Breast epithelium (tissue), 4 donors: Measurements from ENCODE around the gene CYSLTR1. TPM values are rescaled to one million over a fixed set of nuclear protein-coding genes. Genes with fewer than 3 reads are reported as not detected.
"Not testable (repeated sequence)": the region's sequence is repeated elsewhere in the genome, so short reads cannot be mapped to it uniquely, and the experiment has no call there.

Source experiments
- DNase-seq, 2 donors: peaks; one replicate each; pipeline ENCODE4 v3.0.0-alpha.2; 2019; ENCODE audit warnings: low spot score in 2 of 2
- H3K27ac ChIP-seq, 2 donors: fragments of 200-600 bp; sonication (generic) in 1 of 2; one replicate each; pipeline ENCODE4 v1.5.1; 2016 to 2019; ENCODE audit warnings: mild to moderate bottlenecking in 1 of 2
- H3K27me3 ChIP-seq, 2 donors: fragments of 200-600 bp; sonication (generic) in 1 of 2; one replicate each; pipeline versions ENCODE4 v1.5.1 to v1.6.0; 2017 to 2019; ENCODE audit warnings: control low read depth in 1 of 2, mild to moderate bottlenecking in 1 of 2
- H3K36me3 ChIP-seq: fragments of 200-600 bp; one replicate; pipeline ENCODE4 v1.5.1; 2019
- H3K4me1 ChIP-seq, 2 donors: fragments of 200-600 bp; sonication (generic); one replicate each; pipeline ENCODE4 v1.5.1; 2016 to 2019; ENCODE audit warnings: control low read depth in 1 of 2
- H3K4me3 ChIP-seq, 3 donors: fragments of 200-600 bp; sonication (generic); 1 replicate in 2 of 3; 2 replicates in 1 of 3; pipeline ENCODE4 v1.5.1; 2016 to 2019; ENCODE audit warnings: mild to moderate bottlenecking in 3 of 3, moderate library complexity in 2 of 3
- H3K9me3 ChIP-seq, 2 donors: fragments of 200-600 bp; sonication (generic) in 1 of 2; one replicate each; pipeline ENCODE4 v1.5.1; 2016 to 2019; ENCODE audit warnings: control low read depth in 1 of 2
- CTCF ChIP-seq, 3 donors: fragments of 450-650 bp; IDR thresholded peaks; one replicate each; pipeline ENCODE4 v1.5.1; 2016 to 2017; ENCODE audit warnings: antibody characterized with exemption in 3 of 3, mild to moderate bottlenecking in 3 of 3, moderate library complexity in 3 of 3
- POLR2A ChIP-seq: fragments of 450-650 bp; IDR thresholded peaks from one replicate; pipeline ENCODE4 v1.6.1; 2016; ENCODE audit warnings: antibody characterized with exemption, mild to moderate bottlenecking, moderate library complexity
- POLR2AphosphoS5 ChIP-seq, 3 donors: sonication (generic); formaldehyde crosslinking; IDR thresholded peaks; one replicate each; pipeline ENCODE4 v1.6.1; 2017; ENCODE audit warnings: antibody characterized with exemption in 3 of 3
- intact Hi-C: fragments of 100-400 bp; cut with DNase I; formaldehyde crosslinking; loops from one replicate; pipeline ENCODE4 v1.15.1; 2023; ENCODE audit warnings: low total_unique reads
- total RNA-seq, 3 donors: library from RNA; depleted of rRNA; stranded (reverse); fragments of >200 nt; gene quantifications; one replicate each; pipeline ENCODE4 v1.1.0, GENCODE V29; 2016

CYSLTR1 gene
- total RNA-seq, 3 donors from 2014 or later = 2.8 to 4.5 (median 3.6) TPM

- no peak overlapping the region for H3K27ac ChIP-seq
- no peak for TF ChIP-seq POLR2A
- no peak for TF ChIP-seq CTCF (IDR thresholded peaks at IDR 0.05)
- no peak for TF ChIP-seq POLR2AphosphoS5 (IDR thresholded peaks at IDR 0.05)
- H3K4me3 ChIP-seq = no peak overlapping the region
- intact Hi-C loops = loop anchor here (10.0 kb wide), 1 partner anchor 411 kb away; no protein-coding TSS in a partner anchor
- H3K9me3 ChIP-seq = peaks cover 0 to 12% of the 10 kb centered on the region in 2 donors
- no peaks in the 10 kb centered on the region for H3K36me3 ChIP-seq
- DNase-seq = no peak
- no peaks in the 10 kb centered on the region for H3K4me1 ChIP-seq
- peaks cover 0 to 7% of the 10 kb centered on the region in 2 donors for H3K27me3 ChIP-seq
Measured at GRCh38 chrX:78283511-78283910, 43.9 kb downstream of the CYSLTR1 start.

GRCh38 chrX:78237127-78237526 is 90.3 kb downstream of the CYSLTR1 start:
- Histone ChIP-seq H3K4me3 (no peak overlapping the region), H3K4me1 (no peaks in the 10 kb centered on the region), H3K27me3 (peaks cover 0 to 8% of the 10 kb centered on the region in 2 donors), H3K36me3 (no peaks in the 10 kb centered on the region), H3K27ac (no peak overlapping the region), H3K9me3 (peaks cover 0 to 5% of the 10 kb centered on the region in 2 donors)
- TF ChIP-seq CTCF (IDR thresholded peaks at IDR 0.05) = no peak
- no peak for TF ChIP-seq POLR2A
- no peak for TF ChIP-seq POLR2AphosphoS5 (IDR thresholded peaks at IDR 0.05)
- no peak for DNase-seq
- intact Hi-C loops = no loop called here

GRCh38 chrX:78226047-78226446 is 101.4 kb downstream of the CYSLTR1 start:
- H3K36me3 ChIP-seq, H3K27ac ChIP-seq, H3K4me1 ChIP-seq, intact Hi-C loops, DNase-seq, H3K27me3 ChIP-seq, H3K4me3 ChIP-seq: not testable (repeated sequence)
- peaks cover 0 to 12% of the 10 kb centered on the region in 2 donors for H3K9me3 ChIP-seq

Other genes with a start within 250 kb of the CYSLTR1 start
- 100 to 1,000 TPM; 122 to 149 (median 126) TPM for gene PGK1, start 223.4 kb downstream of the CYSLTR1 start, total RNA-seq
- gene TAF9B, start 188.0 kb downstream of the CYSLTR1 start, total RNA-seq = 10 to 100 TPM; 24.8 to 40.8 (median 25.2) TPM